Thyroid gland (tissue), 4 donors: ENCODE measurements around the gene RAN.
"Not testable (repeated sequence)": the region's sequence is repeated elsewhere in the genome, so short reads cannot be mapped to it uniquely, and the experiment has no call there.

ENCODE experiments used
- POLR2A ChIP-seq, 2 donors: fragments of 450-650 bp; IDR thresholded peaks; one replicate each; pipeline ENCODE4 v1.6.1; 2017; ENCODE audit warnings: antibody characterized with exemption in 2 of 2, mild to moderate bottlenecking in 2 of 2, moderate library complexity in 1 of 2
- TF ChIP-seq, protein P1 (sequence below), 6 experiments: fragments of 200-600 bp in 3 of 6; fragments of 450-650 bp in 3 of 6; sonication (generic) in 3 of 6; IDR thresholded peaks; one replicate each; pipeline ENCODE4 v1.5.1; 2016 to 2019; ENCODE audit warnings: antibody characterized with exemption in 6 of 6, mild to moderate bottlenecking in 2 of 6, inconsistent platforms in 1 of 6, moderate library complexity in 1 of 6

GRCh38 chr12:130887190-130887589 is 15.3 kb downstream of the RAN start:
- TF ChIP-seq, protein P1, sequence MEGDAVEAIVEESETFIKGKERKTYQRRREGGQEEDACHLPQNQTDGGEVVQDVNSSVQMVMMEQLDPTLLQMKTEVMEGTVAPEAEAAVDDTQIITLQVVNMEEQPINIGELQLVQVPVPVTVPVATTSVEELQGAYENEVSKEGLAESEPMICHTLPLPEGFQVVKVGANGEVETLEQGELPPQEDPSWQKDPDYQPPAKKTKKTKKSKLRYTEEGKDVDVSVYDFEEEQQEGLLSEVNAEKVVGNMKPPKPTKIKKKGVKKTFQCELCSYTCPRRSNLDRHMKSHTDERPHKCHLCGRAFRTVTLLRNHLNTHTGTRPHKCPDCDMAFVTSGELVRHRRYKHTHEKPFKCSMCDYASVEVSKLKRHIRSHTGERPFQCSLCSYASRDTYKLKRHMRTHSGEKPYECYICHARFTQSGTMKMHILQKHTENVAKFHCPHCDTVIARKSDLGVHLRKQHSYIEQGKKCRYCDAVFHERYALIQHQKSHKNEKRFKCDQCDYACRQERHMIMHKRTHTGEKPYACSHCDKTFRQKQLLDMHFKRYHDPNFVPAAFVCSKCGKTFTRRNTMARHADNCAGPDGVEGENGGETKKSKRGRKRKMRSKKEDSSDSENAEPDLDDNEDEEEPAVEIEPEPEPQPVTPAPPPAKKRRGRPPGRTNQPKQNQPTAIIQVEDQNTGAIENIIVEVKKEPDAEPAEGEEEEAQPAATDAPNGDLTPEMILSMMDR (IDR thresholded peaks at IDR 0.05) = not testable (repeated sequence)
- TF ChIP-seq POLR2A (IDR thresholded peaks at IDR 0.05) = not testable (repeated sequence)
